ENCODE data around the gene AP3B2.

DNA sequence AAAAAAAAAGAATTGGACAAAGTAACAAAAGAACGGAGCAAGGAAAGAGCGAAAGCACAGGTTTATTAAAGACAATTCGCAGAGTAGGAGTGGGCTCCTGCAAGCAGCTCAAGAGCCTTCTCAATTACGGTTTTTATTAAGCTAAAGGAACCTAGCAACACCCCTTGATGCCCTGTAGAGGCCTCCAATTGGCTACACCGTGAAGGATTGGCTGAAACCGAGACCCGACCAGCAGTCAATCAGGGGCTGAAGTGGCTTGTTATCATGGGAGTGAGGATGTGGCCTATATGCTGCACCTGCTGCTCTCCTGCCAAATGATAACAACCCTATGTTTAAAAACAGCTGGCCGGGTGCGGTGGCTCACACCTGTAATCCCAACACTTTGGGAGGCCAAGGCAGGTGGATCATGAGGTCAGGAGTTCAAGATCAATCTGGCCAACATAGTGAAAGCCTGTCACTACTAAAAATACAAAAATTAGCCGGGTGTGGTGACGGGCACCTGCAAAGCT lies 20.4 kb upstream of the AP3B2 start:
- TF ChIP-seq, protein P1, sequence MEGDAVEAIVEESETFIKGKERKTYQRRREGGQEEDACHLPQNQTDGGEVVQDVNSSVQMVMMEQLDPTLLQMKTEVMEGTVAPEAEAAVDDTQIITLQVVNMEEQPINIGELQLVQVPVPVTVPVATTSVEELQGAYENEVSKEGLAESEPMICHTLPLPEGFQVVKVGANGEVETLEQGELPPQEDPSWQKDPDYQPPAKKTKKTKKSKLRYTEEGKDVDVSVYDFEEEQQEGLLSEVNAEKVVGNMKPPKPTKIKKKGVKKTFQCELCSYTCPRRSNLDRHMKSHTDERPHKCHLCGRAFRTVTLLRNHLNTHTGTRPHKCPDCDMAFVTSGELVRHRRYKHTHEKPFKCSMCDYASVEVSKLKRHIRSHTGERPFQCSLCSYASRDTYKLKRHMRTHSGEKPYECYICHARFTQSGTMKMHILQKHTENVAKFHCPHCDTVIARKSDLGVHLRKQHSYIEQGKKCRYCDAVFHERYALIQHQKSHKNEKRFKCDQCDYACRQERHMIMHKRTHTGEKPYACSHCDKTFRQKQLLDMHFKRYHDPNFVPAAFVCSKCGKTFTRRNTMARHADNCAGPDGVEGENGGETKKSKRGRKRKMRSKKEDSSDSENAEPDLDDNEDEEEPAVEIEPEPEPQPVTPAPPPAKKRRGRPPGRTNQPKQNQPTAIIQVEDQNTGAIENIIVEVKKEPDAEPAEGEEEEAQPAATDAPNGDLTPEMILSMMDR (IDR thresholded peaks at IDR 0.05; ENCODE audit: borderline replicate concordance, extremely low read depth, low read length, poor library complexity, severe bottlenecking), result no peak
- no peak for TF ChIP-seq EZH2 (IDR thresholded peaks at IDR 0.05; ENCODE audit: borderline replicate concordance, low read depth, low read length, severe bottlenecking)
